Uterus (tissue), 4 donors: ENCODE measurements around the gene FILIP1. TPM values are rescaled to one million over a fixed set of nuclear protein-coding genes. Genes with fewer than 3 reads are reported as not detected.

Experiments
- DNase-seq, 2 donors: peaks; one replicate each; pipeline ENCODE4 v3.0.0-alpha.2; 2019 to 2020
- H3K27ac ChIP-seq, 2 donors: fragments of 200-600 bp; sonication (generic); 1 replicate in 1 of 2; 2 replicates in 1 of 2; pipeline ENCODE4 v1.5.1; 2016 to 2018
- H3K27me3 ChIP-seq, 2 donors: fragments of 200-600 bp; sonication (generic); one replicate each; pipeline ENCODE4 v1.5.1; 2018 to 2019; ENCODE audit warnings: control low read depth in 1 of 2
- H3K36me3 ChIP-seq, 2 donors: fragments of 200-600 bp; sonication (generic); one replicate each; pipeline ENCODE4 v1.5.1; 2019; ENCODE audit warnings: control low read depth in 1 of 2
- H3K4me1 ChIP-seq, 2 donors: fragments of 200-600 bp; sonication (generic); one replicate each; pipeline ENCODE4 v1.5.1; 2018 to 2019; ENCODE audit warnings: control low read depth in 1 of 2
- H3K4me3 ChIP-seq, 2 donors: fragments of 200-600 bp; sonication (generic); 1 replicate in 1 of 2; 2 replicates in 1 of 2; pipeline ENCODE4 v1.5.1; 2018 to 2019; ENCODE audit warnings: mild to moderate bottlenecking in 1 of 2
- H3K9me3 ChIP-seq, 2 donors: fragments of 200-600 bp; sonication (generic); one replicate each; pipeline ENCODE4 v1.5.1; 2019; ENCODE audit warnings: control low read depth in 1 of 2
- POLR2A ChIP-seq, 2 donors: fragments of 450-650 bp; IDR thresholded peaks; one replicate each; pipeline ENCODE4 v1.6.1; 2016; ENCODE audit warnings: antibody characterized with exemption in 2 of 2, mild to moderate bottlenecking in 1 of 2, moderate library complexity in 1 of 2
- intact Hi-C: fragments of 100-400 bp; cut with DNase I; formaldehyde crosslinking; loops from one replicate; pipeline ENCODE4 v1.15.1; 2023; ENCODE audit warnings: low total_unique reads
- total RNA-seq, 4 donors: library from RNA; depleted of rRNA in 3 of 4; stranded (reverse); fragments of >200 nt in 3 of 4; gene quantifications; one replicate each; pipeline versions ENCODE4 v1.1.0 to v1.2.4, GENCODE V29; 2014 to 2023
- TF ChIP-seq, protein P1 (sequence below), 4 experiments: fragments of 200-600 bp in 2 of 4; fragments of 450-650 bp in 2 of 4; sonication (generic) in 2 of 4; IDR thresholded peaks; one replicate each; pipeline ENCODE4 v1.5.1; 2016 to 2019; ENCODE audit warnings: antibody characterized with exemption in 4 of 4, mild to moderate bottlenecking in 2 of 4, moderate library complexity in 1 of 4
- donor health status: DM: yes; HTN: yes; CAD: no.

FILIP1 gene
- total RNA-seq, 4 donors from 2014 or later = 4.7 to 23.1 (median 12.5) TPM

DNA sequence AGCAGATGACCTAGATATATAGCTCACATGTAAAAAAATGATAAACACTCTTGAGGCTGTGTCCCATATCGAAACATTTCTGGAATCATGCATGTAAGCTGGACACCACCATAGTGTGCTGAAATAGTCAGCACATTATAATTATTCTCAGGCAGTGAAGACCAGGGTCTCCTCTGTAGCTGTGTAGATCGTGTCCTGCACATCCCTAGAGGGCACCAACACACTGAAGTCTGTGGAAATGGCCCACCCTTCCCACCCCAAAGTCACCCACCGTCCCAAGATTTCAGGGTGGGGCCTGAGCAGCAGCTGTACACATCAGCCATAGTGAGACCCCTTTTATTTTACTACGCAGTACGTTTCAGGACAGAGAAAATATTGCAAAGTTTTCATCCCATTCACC lies 188.0 kb downstream of the FILIP1 start:
- Histone ChIP-seq H3K9me3 (no peaks in the 10 kb centered on the region), H3K27me3 (no peaks in the 10 kb centered on the region), H3K36me3 (no peaks in the 10 kb centered on the region), H3K27ac (no peak overlapping the region), H3K4me1 (no peaks in the 10 kb centered on the region), H3K4me3 (no peak overlapping the region)
- DNase-seq = no peak
- TF ChIP-seq, protein P1, sequence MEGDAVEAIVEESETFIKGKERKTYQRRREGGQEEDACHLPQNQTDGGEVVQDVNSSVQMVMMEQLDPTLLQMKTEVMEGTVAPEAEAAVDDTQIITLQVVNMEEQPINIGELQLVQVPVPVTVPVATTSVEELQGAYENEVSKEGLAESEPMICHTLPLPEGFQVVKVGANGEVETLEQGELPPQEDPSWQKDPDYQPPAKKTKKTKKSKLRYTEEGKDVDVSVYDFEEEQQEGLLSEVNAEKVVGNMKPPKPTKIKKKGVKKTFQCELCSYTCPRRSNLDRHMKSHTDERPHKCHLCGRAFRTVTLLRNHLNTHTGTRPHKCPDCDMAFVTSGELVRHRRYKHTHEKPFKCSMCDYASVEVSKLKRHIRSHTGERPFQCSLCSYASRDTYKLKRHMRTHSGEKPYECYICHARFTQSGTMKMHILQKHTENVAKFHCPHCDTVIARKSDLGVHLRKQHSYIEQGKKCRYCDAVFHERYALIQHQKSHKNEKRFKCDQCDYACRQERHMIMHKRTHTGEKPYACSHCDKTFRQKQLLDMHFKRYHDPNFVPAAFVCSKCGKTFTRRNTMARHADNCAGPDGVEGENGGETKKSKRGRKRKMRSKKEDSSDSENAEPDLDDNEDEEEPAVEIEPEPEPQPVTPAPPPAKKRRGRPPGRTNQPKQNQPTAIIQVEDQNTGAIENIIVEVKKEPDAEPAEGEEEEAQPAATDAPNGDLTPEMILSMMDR (IDR thresholded peaks at IDR 0.05) = no peak
- no peak for TF ChIP-seq POLR2A (IDR thresholded peaks at IDR 0.05)
- intact Hi-C loops = no loop called here

DNA sequence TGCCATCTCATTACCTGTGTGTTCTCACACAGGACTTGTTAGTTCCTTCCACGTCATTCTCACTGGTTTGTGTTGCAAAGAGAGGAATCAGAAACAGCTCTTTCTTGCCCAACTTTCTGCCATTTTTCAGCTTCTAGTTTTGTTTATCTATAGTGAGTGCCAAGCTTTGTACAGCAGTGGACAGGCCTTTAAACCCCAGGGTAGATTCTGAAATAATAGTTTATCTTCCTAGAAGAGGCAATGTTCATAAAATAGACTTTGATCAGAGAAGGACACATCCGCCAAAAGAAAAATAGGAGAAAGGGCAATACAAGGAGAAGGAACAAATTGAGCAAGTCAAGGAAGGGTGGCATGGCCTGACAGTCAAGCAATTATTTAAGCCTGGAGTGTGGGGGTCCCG lies 191.3 kb downstream of the FILIP1 start:
- Histone ChIP-seq H3K4me1 (no peaks in the 10 kb centered on the region), H3K4me3 (no peak overlapping the region), H3K27ac (no peak overlapping the region), H3K9me3 (no peaks in the 10 kb centered on the region), H3K27me3 (no peaks in the 10 kb centered on the region), H3K36me3 (no peaks in the 10 kb centered on the region)
- no peak for DNase-seq
- intact Hi-C loops = no loop called here
- no peak for TF ChIP-seq POLR2A (IDR thresholded peaks at IDR 0.05)
- TF ChIP-seq, protein P1 (IDR thresholded peaks at IDR 0.05) = no peak

DNA sequence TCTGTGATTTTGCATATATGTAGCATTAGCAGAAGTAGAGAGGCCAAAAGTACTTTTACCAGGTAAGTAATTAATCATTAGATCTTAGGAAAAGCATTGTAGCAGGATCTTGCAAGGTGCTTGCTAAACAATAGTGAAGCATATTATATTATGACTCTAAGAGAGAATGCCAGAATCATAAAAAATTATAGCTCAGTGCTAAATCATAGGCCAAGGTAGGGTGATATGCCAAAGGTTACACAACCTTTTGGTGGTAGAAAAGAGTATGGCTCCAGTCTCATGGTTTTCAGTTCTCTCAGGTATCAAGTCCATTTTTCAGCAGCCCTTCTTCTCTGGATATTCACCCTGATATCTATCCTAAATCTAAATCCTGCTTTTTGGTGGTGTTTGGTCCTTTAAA lies 192.1 kb downstream of the FILIP1 start:
- TF ChIP-seq POLR2A (IDR thresholded peaks at IDR 0.05) = no peak
- Histone ChIP-seq H3K4me3 (no peak overlapping the region), H3K27me3 (no peaks in the 10 kb centered on the region), H3K27ac (no peak overlapping the region), H3K36me3 (no peaks in the 10 kb centered on the region), H3K9me3 (no peaks in the 10 kb centered on the region), H3K4me1 (no peaks in the 10 kb centered on the region)
- no peak for DNase-seq
- intact Hi-C loops = no loop called here

DNA sequence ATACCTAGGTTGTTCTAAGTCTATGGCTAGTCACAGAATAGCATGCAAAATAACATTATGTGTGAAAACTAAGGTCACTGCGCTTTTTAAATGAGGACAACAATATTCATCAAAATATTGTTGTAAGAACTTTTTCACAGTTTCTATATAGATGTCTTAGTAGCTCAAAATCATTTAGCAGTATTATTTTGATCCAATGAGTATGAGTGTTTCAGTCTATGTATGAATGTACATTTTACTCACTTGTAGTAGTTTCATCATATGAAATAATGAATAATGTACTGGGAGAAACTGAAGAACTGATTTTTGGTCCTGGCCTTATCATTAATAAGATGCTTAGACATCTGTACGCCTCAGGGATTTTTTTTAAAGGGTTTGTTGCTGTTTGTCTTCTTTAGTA lies 192.5 kb downstream of the FILIP1 start:
- Histone ChIP-seq H3K4me1 (no peaks in the 10 kb centered on the region), H3K36me3 (no peaks in the 10 kb centered on the region), H3K9me3 (no peaks in the 10 kb centered on the region), H3K27me3 (no peaks in the 10 kb centered on the region), H3K27ac (no peak overlapping the region), H3K4me3 (no peak overlapping the region)
- no peak for DNase-seq
- intact Hi-C loops = no loop called here
- TF ChIP-seq, protein P1 (IDR thresholded peaks at IDR 0.05) = no peak
- no peak for TF ChIP-seq POLR2A (IDR thresholded peaks at IDR 0.05)

DNA sequence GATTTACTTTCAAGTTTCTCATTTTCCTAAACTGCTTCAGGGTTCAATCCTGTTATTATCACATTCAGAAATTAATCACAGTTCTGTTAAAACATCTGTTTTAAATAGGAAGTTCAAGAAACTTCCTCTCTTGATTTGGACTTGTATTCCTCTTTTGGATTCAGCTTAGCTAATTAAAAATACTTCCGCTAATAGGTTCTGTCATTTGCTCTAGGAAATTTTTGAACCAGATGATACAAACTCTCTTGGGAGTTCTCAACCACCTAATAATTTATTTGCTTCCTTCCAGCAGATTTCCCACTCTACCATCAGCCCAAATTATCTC lies 193.1 kb downstream of the FILIP1 start:
- Histone ChIP-seq H3K4me3 (no peak overlapping the region), H3K36me3 (no peaks in the 10 kb centered on the region), H3K9me3 (no peaks in the 10 kb centered on the region), H3K27me3 (no peaks in the 10 kb centered on the region), H3K27ac (no peak overlapping the region), H3K4me1 (no peaks in the 10 kb centered on the region)
- no peak for DNase-seq
- intact Hi-C loops = no loop called here
- TF ChIP-seq, protein P1 (IDR thresholded peaks at IDR 0.05) = no peak
- no peak for TF ChIP-seq POLR2A (IDR thresholded peaks at IDR 0.05)

DNA sequence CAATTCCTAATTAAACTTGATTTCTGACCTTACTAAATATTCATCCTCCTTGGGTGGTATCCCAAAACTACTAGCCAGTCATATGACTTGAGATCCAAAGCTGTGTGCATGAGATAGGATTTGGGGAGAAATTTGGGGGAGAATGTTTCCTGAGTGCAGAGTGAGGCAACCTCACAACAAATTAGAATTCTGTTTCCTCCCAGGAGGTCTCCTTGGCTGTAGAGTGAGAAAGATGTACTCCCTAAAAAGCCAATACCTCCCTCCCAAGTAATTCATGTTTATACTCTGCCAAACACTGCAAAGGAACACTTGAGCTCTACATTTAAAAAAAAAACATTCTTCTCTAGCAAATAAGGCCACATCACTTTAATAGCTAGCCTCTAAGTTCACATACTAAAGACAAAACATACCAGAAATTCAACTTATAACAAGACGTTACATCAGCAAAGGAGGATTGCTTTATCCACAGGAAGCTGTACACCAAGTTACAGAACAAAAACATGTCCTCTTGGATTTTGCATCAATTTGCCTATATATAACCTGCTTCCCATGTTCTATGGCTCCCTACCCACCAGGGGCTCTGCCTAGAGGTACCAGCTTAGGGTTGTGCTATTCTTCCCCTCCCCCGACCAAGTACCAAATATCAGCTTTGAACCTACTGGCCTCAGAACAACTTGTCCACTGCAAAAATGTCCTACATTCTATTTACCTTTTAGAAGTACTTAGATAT lies 193.6 kb downstream of the FILIP1 start:
- H3K27ac ChIP-seq = no peak overlapping the region
- TF ChIP-seq, protein P1 (IDR thresholded peaks at IDR 0.05) = no peak
- no peak for TF ChIP-seq POLR2A (IDR thresholded peaks at IDR 0.05)
- no peaks in the 10 kb centered on the region for H3K9me3 ChIP-seq
- no peaks in the 10 kb centered on the region for H3K27me3 ChIP-seq
- intact Hi-C loops = no loop called here
- H3K36me3 ChIP-seq = no peaks in the 10 kb centered on the region
- H3K4me3 ChIP-seq = no peak overlapping the region
- DNase-seq = no peak
- H3K4me1 ChIP-seq = no peaks in the 10 kb centered on the region
